Endothelial cell of hepatic sinusoid (primary cell): ENCODE results near the gene SESN2.
"Not testable (repeated sequence)": the region's sequence is repeated elsewhere in the genome, so short reads cannot be mapped to it uniquely, and the experiment has no call there.

Experiments
- in situ Hi-C: cut with HindIII; loops from 2 replicates; pipeline ENCODE4 v1.10.0; 2017; ENCODE audit warnings: low sequenced_read_pairs

SESN2 gene

DNA sequence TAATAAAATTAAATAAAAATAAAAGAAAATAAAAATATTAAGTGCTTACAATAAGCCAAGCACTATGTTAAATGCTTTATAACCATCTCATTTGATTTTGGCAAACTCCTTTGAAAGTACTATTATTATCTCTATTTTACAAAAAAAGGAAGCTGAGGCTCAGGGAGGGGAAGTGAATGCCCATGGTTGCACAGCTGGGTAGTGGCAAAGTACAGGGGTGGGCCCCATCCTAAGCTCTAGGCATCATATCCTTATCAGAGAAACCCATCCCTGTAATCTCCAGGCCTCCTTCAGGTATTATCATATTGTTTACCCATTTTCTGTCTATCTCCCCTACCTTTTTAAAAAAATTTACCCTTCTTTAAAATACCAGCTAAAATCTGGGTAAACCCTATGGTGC lies 67.2 kb downstream of the SESN2 start:
- in situ Hi-C loops, result no loop called here

- in situ Hi-C loops, result no loop called here
Measured at GRCh38 chr1:28326984-28327383, 67.7 kb downstream of the SESN2 start.

- in situ Hi-C loops, result not testable (repeated sequence)
Measured at GRCh38 chr1:28327431-28327830, 68.1 kb downstream of the SESN2 start.

DNA sequence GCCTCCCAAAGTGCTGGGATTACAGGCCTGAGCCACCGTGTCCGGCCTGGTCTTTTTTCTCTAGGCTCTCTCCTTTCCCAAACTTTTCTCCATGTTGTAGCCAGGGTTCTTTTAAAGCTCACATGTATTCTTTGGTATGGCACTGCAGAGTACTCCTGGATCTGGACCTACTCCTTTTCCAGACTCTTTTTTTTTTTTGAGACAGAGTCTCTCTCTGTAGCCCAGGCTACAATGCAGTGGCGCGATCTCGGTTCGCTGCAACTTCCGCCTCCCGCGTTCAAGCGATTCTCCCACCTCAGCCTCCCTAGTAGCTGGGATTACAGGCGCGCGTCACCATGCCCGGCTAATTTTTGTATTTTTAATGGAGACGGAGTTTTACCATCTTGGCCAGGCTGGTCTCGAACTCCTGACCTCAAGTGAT lies 68.9 kb downstream of the SESN2 start:
- in situ Hi-C loops, result no loop called here

DNA sequence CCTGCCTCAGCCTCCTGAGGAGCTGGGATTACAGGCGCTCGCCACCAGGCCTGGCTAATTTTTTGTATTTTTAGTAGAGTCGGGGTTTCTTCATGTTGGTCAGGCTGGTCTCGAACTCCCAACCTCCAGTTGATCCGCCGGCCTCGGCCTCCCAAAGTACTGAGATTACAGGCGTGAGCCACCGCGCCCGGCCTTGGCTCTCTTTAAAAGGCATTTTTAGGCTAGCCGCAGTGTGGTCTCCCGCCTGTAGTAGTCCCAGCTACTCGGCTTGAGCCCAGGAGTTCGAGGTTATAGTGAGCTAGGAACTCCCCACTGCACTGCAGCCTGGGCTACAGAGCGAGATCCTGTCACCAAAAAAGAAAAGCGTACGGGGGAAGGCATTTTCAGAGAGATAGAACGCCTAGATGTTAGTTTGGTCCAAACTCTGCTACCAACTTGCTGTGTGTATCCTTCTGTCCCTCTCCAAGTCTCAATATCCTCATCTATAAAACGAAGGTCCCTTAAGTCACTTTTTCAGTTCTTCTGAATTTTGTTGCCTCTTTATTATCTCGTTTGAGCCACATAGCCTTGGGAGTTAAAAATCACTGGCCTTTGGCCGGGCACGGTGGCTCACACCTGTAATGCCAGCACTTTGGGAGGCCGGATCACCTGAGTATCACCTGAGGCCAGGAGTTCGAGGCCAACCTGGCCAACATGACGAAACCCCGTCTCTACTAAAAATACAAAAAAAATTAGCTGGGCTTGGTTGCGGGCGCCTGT lies 70.3 kb downstream of the SESN2 start:
- in situ Hi-C loops, result no loop called here
